HG02840 (cell line): Measurements from ENCODE around the gene PSME4.
"Not testable (repeated sequence)": the region's sequence is repeated elsewhere in the genome, so short reads cannot be mapped to it uniquely, and the experiment has no call there.

Experiments used
- ATAC-seq: cut with Tn5 transposase; IDR thresholded peaks from one replicate; pipeline ENCODE4 v1.9.1; 2021; ENCODE audit warnings: mild to moderate bottlenecking, moderate library complexity, moderate number of reproducible peaks; ENCODE audit not compliant: unreplicated experiment, low FRiP score

Gene PSME4

DNA sequence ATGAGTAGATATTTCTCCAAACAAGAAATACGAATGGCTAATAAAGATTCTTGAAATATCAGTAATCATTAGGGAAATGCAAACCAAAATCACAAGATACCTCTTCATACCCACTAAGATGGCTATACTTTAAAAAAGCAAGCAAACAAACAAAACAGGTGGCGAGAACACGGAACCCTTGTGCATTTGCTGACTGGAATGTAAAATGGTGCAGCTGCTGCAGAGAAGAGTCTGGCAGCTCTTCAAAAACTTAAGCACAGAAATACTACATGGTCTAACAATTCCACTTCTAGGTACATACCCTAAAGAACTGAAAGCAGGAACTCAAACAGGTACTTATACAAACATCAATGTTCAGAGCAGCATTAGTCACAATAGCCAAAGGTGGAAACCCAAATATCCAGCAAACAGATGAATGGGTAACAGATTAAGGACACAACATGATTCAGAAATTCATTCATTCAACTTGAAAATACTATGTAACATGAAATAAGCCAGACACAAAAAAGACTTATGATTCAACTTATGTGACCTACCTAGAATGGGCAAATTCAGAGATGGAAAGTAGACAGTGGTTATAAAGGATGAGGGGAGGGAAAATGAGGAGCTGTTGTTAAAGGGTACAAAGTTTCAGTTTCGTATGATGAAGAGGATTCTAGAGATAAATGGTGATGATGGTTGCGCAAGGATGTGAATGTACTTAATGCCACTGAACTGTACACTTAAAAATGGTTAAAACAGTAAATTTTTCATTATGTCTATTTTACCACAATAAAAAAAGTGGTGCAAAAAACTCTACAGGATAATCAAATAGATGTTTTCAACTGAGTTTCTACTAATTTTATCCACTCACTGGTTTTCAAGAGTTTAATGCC lies 84.2 kb downstream of the PSME4 start:
- ATAC-seq = no peak

GRCh38 chr2:53884883-53885282 lies 85.9 kb downstream of the PSME4 start:
- no peak for ATAC-seq

GRCh38 chr2:53881986-53882385 lies 88.8 kb downstream of the PSME4 start:
- no peak for ATAC-seq

GRCh38 chr2:53881360-53881759 lies 89.4 kb downstream of the PSME4 start:
- no peak for ATAC-seq

GRCh38 chr2:53880756-53881155 lies 90.0 kb downstream of the PSME4 start:
- ATAC-seq = no peak

- no peak for ATAC-seq
Observed at GRCh38 chr2:53877556-53877955, 93.2 kb downstream of the PSME4 start.

DNA sequence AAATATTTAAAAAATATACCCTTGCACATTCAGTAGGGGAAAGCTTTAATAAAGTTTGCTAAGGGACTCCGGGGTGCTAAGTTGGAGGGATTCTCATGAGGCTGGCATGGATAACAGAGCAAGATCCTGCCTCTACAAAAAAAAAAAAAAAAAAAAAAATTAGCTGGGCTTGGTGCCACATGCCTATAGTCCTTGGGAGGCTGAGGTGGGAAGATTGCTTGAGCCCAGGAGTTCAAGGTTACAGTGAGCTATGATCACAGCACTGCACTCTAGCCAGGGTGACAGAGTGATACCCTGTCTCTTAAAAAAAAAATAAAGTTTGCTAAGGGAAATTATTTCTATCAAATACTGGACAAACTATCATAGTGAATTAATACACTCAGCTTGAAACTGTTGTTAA lies 93.7 kb downstream of the PSME4 start:
- no peak for ATAC-seq

GRCh38 chr2:53874401-53874950 lies 96.3 kb downstream of the PSME4 start:
- no peak for ATAC-seq

- ATAC-seq = no peak
Observed at GRCh38 chr2:53867773-53868172, 103.0 kb downstream of the PSME4 start.

GRCh38 chr2:53867169-53867568 lies 103.6 kb downstream of the PSME4 start:
- no peak for ATAC-seq

DNA sequence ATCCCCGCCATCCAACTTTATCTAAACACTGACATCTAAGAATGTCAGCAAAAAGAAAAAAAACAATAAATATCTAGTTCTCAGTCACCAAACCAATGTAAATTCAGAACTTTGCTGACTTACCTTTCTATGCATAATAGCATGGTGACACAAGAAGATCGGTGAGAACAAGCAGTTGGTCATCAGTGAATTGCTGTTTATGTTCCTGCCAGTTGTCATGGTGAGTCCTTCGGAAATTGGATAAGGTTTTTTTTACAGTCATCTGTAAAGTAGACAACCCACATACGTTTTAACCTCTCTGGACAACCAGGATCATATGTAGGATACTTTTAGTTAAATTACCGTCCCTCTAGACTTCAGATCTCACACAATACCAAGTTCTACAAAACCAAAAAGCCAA lies 104.8 kb downstream of the PSME4 start:
- no peak for ATAC-seq

GRCh38 chr2:53865264-53865663 lies 105.5 kb downstream of the PSME4 start:
- no peak for ATAC-seq

DNA sequence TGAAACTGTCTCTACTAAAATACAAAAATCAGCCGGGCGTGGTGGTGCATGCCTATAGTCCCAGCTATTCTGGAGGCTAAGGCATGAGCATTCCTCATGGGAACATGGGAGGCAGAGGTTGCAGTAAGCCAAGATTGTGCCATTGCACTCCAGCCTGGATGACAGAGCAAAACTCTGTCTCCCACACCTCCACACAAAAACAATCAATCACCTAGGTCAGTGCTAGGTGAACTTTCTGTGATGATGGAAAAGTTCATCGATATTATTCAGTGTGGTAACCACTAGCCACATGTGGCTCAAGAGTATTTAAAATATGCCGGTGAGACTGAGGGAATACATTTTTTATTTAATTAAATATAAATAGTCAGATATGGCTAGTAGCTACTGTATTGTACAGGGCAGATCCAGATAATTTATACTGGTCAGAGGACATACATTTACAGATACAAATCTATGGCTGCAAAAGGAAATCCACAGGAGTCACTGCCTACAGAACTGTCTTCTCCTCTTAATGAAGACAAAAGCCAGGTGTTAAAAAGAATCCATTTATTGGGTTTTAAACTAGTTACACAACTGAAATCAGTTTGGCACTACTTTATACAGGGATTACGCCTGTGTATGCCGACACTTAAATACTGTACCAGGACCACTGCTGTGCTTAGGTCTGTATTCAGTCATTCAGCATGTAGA lies 107.1 kb downstream of the PSME4 start:
- no peak for ATAC-seq

DNA sequence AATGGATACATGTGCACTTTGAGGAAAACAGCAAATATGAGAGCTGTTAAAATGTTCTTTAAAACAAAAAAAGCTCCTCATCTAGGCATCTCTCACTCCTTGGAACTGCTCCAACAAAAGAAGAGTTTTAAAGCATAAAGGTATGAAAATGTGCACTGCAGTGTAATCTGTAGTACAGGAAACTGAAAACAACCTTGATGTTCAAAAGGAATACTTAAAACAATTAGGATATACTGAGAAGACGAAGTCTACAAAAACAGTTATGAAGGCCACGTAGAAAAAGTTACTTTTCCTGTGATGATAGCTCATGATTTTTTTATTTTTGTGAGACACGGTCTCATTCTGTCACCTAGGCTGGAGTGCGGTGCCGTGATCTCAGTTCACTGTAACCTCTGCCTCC lies 109.0 kb downstream of the PSME4 start:
- no peak for ATAC-seq

DNA sequence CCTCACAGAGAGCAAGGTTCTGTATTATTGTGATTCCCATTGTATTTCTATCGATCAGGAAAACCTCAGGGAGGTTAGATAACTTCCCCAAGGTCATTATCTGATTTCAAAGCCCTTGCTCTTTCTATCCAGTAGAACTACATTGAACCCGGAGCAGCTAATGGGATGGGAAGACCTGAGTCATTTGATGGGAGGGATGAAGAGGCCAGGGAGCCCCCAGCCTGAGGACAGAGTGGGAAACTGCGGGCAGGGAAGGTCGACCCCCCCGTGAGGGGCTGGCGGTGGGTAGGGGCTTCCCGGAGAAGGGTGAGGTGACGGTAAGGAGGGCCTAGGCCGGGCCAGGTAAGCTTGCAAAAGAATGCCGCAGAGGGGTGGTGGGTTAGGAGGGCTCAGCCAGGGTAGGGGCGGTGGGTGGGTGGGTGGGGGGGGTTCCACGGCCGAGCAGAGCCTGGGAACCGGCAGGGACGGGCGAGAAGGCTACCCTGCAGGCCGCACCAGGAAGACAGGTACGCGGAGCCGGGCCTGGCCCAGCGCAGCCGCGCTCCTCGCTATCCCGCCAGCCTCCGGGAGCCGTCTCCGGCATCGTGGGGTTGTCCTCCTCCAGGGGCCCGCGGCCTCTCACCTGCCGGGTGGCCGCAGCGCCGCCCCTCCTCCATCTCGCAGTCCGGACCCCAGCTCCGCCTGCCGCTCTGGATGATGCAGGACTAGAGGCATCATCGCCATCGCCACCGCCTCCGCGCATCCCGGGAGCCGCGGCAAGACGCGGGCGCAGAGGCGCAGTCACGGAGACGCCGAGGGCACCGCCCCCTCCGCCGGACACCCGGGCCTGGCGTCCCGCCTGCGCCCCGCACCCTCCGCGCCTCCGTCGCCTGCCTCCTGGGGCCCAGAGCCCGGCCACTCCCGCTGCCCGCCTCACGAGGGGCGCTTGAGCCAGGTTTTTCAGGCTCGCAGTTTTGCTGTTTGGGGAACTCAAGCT lies 111.3 kb downstream of the PSME4 start, which contains the start of gene GPR75:
TSS of gene GPR75 (minus strand) at position 762 of the 976 bp plus-strand sequence. CDS start 5,211 bp downstream, outside the sequence.
- no peak for ATAC-seq

DNA sequence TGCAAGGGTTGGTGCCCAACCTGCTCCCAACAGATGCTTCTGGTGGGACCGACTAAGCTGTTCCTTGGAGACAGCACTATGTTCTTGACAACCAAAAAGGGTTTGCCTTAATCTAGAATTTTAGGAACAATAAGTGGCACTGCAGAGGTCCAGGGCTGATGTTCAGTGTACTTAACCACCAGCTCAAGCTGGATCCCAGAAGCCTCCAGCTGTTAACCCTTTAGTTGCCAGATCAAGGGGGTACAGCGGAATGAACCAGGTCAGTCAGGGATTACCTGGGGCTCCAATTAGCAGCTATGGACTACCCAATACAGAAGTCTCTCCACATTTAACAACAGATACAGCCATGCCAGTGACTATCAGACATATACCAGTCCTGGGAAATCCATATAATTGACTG lies 114.5 kb downstream of the PSME4 start:
- ATAC-seq = no peak

GRCh38 chr2:53854678-53855077 lies 116.1 kb downstream of the PSME4 start:
- ATAC-seq = no peak

GRCh38 chr2:53852532-53852931 lies 118.3 kb downstream of the PSME4 start:
- no peak for ATAC-seq

DNA sequence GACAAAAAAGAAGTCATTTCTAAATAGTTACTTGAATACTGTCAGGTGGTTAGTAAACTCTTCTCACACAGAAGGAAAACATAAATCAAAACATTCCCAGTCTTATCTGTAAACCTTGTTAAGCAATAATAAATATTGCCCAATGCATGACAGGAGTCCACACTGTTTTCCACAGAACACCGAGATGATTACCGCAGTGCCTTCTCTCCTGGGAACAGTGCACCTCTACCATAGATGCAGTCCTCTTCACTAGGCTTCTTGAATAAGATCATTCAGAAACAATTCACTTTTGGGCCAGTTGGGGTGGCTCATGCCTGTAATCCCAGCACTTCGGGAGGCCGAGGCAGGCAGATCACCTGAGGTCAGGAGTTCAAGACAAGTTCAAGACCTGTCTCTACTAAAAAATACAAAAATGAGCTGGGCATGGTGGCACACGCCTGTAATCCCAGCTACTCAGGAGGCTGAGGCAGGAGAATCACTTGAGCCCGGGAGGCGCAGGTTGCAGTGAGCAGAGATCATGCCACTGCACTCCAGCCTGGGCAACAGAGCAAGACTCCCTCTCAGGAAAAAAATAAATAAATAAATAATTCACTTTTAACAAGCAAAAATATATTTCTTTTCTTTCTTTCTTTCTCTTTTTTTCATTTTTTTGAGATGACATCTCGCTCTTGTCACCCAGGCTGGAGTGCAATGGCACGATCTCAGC lies 119.6 kb downstream of the PSME4 start:
- ATAC-seq = not testable (repeated sequence)

GRCh38 chr2:53848062-53848461 lies 122.7 kb downstream of the PSME4 start:
- ATAC-seq = no peak
